Muscle of leg (tissue), 16 donors: ENCODE results near the gene SEPTIN2. TPM values are rescaled to one million over a fixed set of nuclear protein-coding genes. Genes with fewer than 3 reads are reported as not detected.

Source experiments
- DNase-seq: peaks from one replicate; pipeline ENCODE4 v3.0.0; 2013
- H3K27ac ChIP-seq: one replicate; pipeline ENCODE4 v1.5.1; 2013; ENCODE audit warnings: mild to moderate bottlenecking, low read length, control low read depth
- H3K27me3 ChIP-seq: one replicate; pipeline ENCODE4 v1.6.1; 2013; ENCODE audit warnings: low read length; ENCODE audit not compliant: control insufficient read depth, insufficient read depth
- H3K36me3 ChIP-seq: one replicate; pipeline ENCODE4 v1.6.1; 2013; ENCODE audit warnings: low read length; ENCODE audit not compliant: control insufficient read depth, insufficient read depth
- H3K4me1 ChIP-seq: one replicate; pipeline ENCODE4 v1.6.1; 2013; ENCODE audit warnings: low read length; ENCODE audit not compliant: control insufficient read depth, insufficient read depth
- H3K4me3 ChIP-seq: one replicate; pipeline ENCODE4 v1.5.1; 2013; ENCODE audit warnings: low read length, control low read depth
- H3K9me3 ChIP-seq: replicated peaks from 2 replicates; pipeline ENCODE4 v1.6.1; 2013; ENCODE audit warnings: low read depth, low read length; ENCODE audit not compliant: control insufficient read depth
- WGBS: methylation state at CpG from one replicate; pipeline ENCODE4 v1.1.5; 2013; ENCODE audit warnings: missing lambda C conversion rate; ENCODE audit not compliant: insufficient coverage; 5-methylcytosine and 5-hydroxymethylcytosine counted together
- long read RNA-seq, 11 donors: transcript quantifications; one replicate each; lab custom pipeline, GENCODE V29; 2026
- polyA plus RNA-seq, 8 donors: library from polyadenylated mRNA; unstranded; fragments of 120-200 nt; gene quantifications; one replicate each; pipeline versions ENCODE4 v1.2.1 to v1.2.3, GENCODE V29; 2013; ENCODE audit warnings: inconsistent platforms in 1 of 8, low replicate concordance in 1 of 8; ENCODE audit not compliant: insufficient read length in 8 of 8, insufficient read depth in 1 of 8
- total RNA-seq: library from RNA; stranded (reverse); fragments of 120-200 nt; gene quantifications from one replicate; pipeline ENCODE4 v1.2.4, GENCODE V29; 2013

The SEPTIN2 gene
- total RNA-seq (248 TPM), polyA plus RNA-seq (100 to 1,000 TPM; 258 to 446 (median 290) TPM)
- long read RNA-seq, donor 1, transcript SEPT2-238 (4 exons, 740 nt), result minor isoform, 5 of 40 reads
- long read RNA-seq, donor 1, transcript SEPT2-203 (13 exons, 3,315 nt), result major isoform, 22 of 40 reads
- long read RNA-seq, donor 1, partial matches to known transcripts, result 9 of 40 reads
- long read RNA-seq, donor 1, other reads (novel, unspliced or antisense), result 0 of 40 reads
- long read RNA-seq, donor 2, partial matches to known transcripts, result 0 of 2 reads
- long read RNA-seq, donor 2, other reads (novel, unspliced or antisense), result 0 of 2 reads
- long read RNA-seq, donor 3, transcript SEPT2-203 (13 exons, 3,315 nt), result major isoform, 38 of 82 reads
- long read RNA-seq, donor 3, transcript SEPT2-238 (4 exons, 740 nt), result minor isoform, 6 of 82 reads
- long read RNA-seq, donor 3, transcript SEPT2-234 (5 exons, 749 nt), result minor isoform, 8 of 82 reads
- long read RNA-seq, donor 3, partial matches to known transcripts, result 25 of 82 reads
- long read RNA-seq, donor 3, other reads (novel, unspliced or antisense), result 0 of 82 reads
- long read RNA-seq, donor 4, transcript SEPT2-203 (13 exons, 3,315 nt), result major isoform, 27 of 55 reads
- long read RNA-seq, donor 4, partial matches to known transcripts, result 13 of 55 reads
- long read RNA-seq, donor 4, other reads (novel, unspliced or antisense), result 5 of 55 reads
- long read RNA-seq, donor 5, transcript SEPT2-203 (13 exons, 3,315 nt), result major isoform, 83 of 255 reads
- long read RNA-seq, donor 5, transcript SEPT2-234 (5 exons, 749 nt), result minor isoform, 8 of 255 reads
- long read RNA-seq, donor 5, transcript SEPT2-238 (4 exons, 740 nt), result minor isoform, 16 of 255 reads
- long read RNA-seq, donor 5, partial matches to known transcripts, result 128 of 255 reads
- long read RNA-seq, donor 5, other reads (novel, unspliced or antisense), result 7 of 255 reads
- long read RNA-seq, donor 6, transcript SEPT2-208 (12 exons, 3,267 nt), result minor isoform, 6 of 123 reads
- long read RNA-seq, donor 6, transcript SEPT2-238 (4 exons, 740 nt), result minor isoform, 10 of 123 reads
- long read RNA-seq, donor 6, transcript SEPT2-203 (13 exons, 3,315 nt), result major isoform, 53 of 123 reads
- long read RNA-seq, donor 6, partial matches to known transcripts, result 45 of 123 reads
- long read RNA-seq, donor 6, other reads (novel, unspliced or antisense), result 6 of 123 reads
- long read RNA-seq, donor 7, transcript SEPT2-203 (13 exons, 3,315 nt), result major isoform, 41 of 136 reads
- long read RNA-seq, donor 7, transcript SEPT2-238 (4 exons, 740 nt), result minor isoform, 7 of 136 reads
- long read RNA-seq, donor 7, partial matches to known transcripts, result 74 of 136 reads
- long read RNA-seq, donor 7, other reads (novel, unspliced or antisense), result 8 of 136 reads
- long read RNA-seq, donor 8, transcript SEPT2-238 (4 exons, 740 nt), result minor isoform, 5 of 167 reads
- long read RNA-seq, donor 8, transcript SEPT2-203 (13 exons, 3,315 nt), result major isoform, 43 of 167 reads
- long read RNA-seq, donor 8, partial matches to known transcripts, result 109 of 167 reads
- long read RNA-seq, donor 8, other reads (novel, unspliced or antisense), result 6 of 167 reads
- long read RNA-seq, donor 9, transcript SEPT2-203 (13 exons, 3,315 nt), result major isoform, 12 of 46 reads
- long read RNA-seq, donor 9, transcript SEPT2-238 (4 exons, 740 nt), result minor isoform, 6 of 46 reads
- long read RNA-seq, donor 9, partial matches to known transcripts, result 18 of 46 reads
- long read RNA-seq, donor 9, other reads (novel, unspliced or antisense), result 0 of 46 reads
- long read RNA-seq, donor 10, transcript SEPT2-238 (4 exons, 740 nt), result minor isoform, 7 of 87 reads
- long read RNA-seq, donor 10, transcript SEPT2-234 (5 exons, 749 nt), result minor isoform, 5 of 87 reads
- long read RNA-seq, donor 10, transcript SEPT2-203 (13 exons, 3,315 nt), result major isoform, 57 of 87 reads
- long read RNA-seq, donor 10, partial matches to known transcripts, result 14 of 87 reads
- long read RNA-seq, donor 10, other reads (novel, unspliced or antisense), result 0 of 87 reads
- long read RNA-seq, donor 11, transcript SEPT2-238 (4 exons, 740 nt), result minor isoform, 6 of 60 reads
- long read RNA-seq, donor 11, transcript SEPT2-203 (13 exons, 3,315 nt), result major isoform, 28 of 60 reads
- long read RNA-seq, donor 11, partial matches to known transcripts, result 18 of 60 reads
- long read RNA-seq, donor 11, other reads (novel, unspliced or antisense), result 0 of 60 reads

DNA sequence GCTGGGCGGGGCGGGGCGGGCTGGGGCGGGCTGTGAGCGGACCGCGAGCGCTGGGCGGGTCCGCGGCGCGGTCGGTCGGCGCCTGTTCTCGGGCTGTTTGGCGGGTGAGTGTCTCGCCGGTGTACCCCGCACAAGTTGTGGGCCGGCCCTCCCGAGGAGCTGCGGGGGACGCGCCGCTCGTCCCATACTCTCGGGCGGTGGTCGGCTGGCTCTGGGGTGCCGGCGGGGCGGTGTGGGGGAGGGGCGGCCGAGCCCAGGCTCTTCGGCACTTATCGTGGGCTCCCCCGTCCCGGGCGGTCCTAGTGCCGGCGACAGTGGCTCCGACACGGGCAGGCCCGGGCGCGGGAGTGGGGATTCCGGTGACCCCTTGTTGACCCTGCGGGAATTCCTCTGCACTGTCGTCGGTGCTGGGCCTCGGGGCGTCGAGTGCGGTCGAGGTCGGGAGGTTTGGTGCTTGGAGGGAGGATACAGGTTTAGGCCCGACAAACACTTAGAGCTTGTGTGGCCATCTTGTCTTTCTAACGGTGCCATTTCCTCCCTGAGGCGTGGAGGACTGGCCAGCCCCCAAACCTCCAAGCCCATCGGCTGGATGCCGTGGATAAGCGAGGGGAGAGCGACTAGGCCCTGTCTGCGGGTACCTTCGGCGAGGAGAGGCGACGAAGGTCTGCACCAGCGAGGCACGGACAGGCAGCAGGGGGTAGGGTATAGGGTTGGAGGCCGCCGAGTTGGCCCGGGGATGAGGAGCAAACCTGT lies at the start of gene SEPTIN2:
Gene SEPTIN2 (plus strand): TSS at position 47 of the 753 bp plus-strand sequence. CDS start 8,308 bp downstream, outside the sequence.
- WGBS, result under 1% methylated on average over 72 of the region's 75 CpGs
- peaks cover 20% of the 10 kb centered on the region for H3K4me1 ChIP-seq
- H3K36me3 ChIP-seq, result no peaks in the 10 kb centered on the region
- DNase-seq, result peak; percentile 88
- peak within 1 kb of the TSS; percentile 100 for H3K27ac ChIP-seq
- H3K27me3 ChIP-seq, result no peaks in the 10 kb centered on the region
- H3K4me3 ChIP-seq, result peak within 1 kb of the TSS; percentile 95
- no peaks in the 10 kb centered on the region for H3K9me3 ChIP-seq

DNA sequence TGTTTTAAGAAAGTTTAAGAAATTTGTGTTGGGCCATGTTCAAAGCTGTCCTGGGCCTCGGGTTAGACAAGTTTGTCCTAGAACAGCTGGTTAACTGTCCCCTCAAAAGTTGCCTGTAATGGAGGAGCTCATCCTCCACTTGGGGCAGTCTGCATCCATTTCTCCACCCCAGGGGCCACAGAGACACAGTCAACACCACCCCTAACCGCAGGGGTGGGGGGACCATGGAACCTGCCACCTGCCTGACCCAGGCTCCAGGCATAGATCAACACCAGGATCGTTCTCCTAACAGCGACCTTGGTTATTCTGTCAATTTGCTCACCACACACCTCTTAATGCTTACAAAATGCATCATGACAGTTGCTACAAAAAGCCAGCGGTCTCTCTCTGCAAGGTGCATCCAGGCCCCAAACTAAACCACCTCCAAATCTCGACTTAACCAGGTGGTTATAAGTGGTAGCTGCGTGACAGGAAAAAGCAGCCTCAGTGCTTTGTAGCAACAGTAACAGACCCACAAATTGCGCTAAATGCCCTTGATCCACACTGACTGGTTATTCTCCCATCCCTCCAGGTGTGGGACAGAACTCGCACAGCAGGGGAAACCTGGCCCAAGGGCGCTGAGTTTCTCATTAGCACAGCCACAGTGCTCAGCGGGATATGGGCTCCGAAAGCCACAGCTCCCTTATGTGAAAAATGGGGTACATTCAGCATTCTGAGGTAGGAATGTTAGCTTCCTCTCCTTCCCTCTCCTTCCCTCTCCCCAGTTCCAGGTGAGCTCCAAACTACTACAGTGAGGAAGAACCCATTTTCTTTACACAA lies 48.3 kb upstream of the SEPTIN2 start:
- no peak overlapping the region for H3K27ac ChIP-seq
- no peaks in the 10 kb centered on the region for H3K27me3 ChIP-seq
- peaks cover 52% of the 10 kb centered on the region for H3K36me3 ChIP-seq
- WGBS, result 100% methylated on average over 1 of the region's 12 CpGs
- DNase-seq, result no peak
- H3K9me3 ChIP-seq, result no peaks in the 10 kb centered on the region
- H3K4me1 ChIP-seq, result peaks cover 16% of the 10 kb centered on the region
- H3K4me3 ChIP-seq, result no peak overlapping the region

GRCh38 chr2:241268306-241268705 lies 47.4 kb upstream of the SEPTIN2 start:
- Histone ChIP-seq H3K9me3 (no peaks in the 10 kb centered on the region), H3K27ac (no peak overlapping the region), H3K4me1 (peaks cover 21% of the 10 kb centered on the region), H3K27me3 (no peaks in the 10 kb centered on the region), H3K4me3 (no peak overlapping the region), H3K36me3 (peaks cover 44% of the 10 kb centered on the region)
- DNase-seq, result no peak
- WGBS, result 58% methylated on average over 2 of the region's 7 CpGs

DNA sequence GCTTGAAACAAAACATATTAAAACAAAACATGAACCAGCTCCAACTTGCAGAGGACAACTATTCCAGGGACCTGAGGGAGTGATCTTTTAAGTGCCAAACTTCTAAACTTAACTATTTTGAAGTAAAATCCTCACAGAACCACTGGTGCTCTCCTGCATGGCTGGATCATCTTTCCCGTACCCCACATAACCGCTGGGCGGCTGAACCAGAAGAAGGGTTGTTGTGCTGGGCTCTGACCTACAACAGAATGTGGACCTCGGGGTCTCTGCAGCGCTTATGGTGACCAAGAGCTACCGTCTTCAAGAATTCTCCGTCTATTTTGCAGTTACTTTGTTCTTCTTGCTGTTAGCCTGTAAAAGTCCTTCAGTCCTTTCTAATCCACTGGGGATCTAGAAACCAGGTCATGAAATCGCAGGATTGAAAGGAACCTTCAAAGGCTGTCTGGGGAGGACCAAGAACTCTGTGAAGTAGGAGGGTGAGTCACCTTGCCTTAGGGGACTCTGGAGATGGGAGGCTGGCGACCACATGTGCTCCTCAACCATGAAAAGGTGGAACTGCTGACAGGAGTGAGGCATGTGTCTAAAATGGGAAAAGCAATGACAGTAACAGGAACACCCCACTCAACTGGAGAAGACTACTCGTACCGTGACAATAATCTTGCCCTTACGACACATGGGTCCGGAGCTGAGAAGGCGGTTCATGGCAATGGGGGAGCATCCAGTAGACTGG lies 46.8 kb upstream of the SEPTIN2 start:
- no peaks in the 10 kb centered on the region for H3K9me3 ChIP-seq
- peaks cover 38% of the 10 kb centered on the region for H3K36me3 ChIP-seq
- H3K27me3 ChIP-seq, result no peaks in the 10 kb centered on the region
- 75% methylated on average over 6 of the region's 14 CpGs for WGBS
- DNase-seq, result no peak
- peaks cover 24% of the 10 kb centered on the region for H3K4me1 ChIP-seq
- no peak overlapping the region for H3K4me3 ChIP-seq
- H3K27ac ChIP-seq, result no peak overlapping the region

GRCh38 chr2:241269707-241270520 lies 45.8 kb upstream of the SEPTIN2 start:
- no peak overlapping the region for H3K27ac ChIP-seq
- no peaks in the 10 kb centered on the region for H3K27me3 ChIP-seq
- DNase-seq, result no peak
- peaks cover 29% of the 10 kb centered on the region for H3K36me3 ChIP-seq
- no peak overlapping the region for H3K4me3 ChIP-seq
- H3K9me3 ChIP-seq, result no peaks in the 10 kb centered on the region
- H3K4me1 ChIP-seq, result peaks cover 24% of the 10 kb centered on the region
- 77% methylated on average over 15 of the region's 15 CpGs for WGBS

GRCh38 chr2:241270531-241270930 lies 45.2 kb upstream of the SEPTIN2 start:
- Histone ChIP-seq H3K36me3 (peaks cover 24% of the 10 kb centered on the region), H3K4me1 (peaks cover 24% of the 10 kb centered on the region), H3K27me3 (no peaks in the 10 kb centered on the region), H3K4me3 (no peak overlapping the region), H3K27ac (no peak overlapping the region), H3K9me3 (no peaks in the 10 kb centered on the region)
- 50% methylated on average over 5 of the region's 5 CpGs for WGBS
- DNase-seq, result no peak
